T-helper 2 cell treated with Interferon-gamma antibody and Interleukin-4, amounts not matched to agents 5 μg/mL and 100 μg/mL, for 36 hours (primary cell): Measurements from ENCODE around the gene HMCES.

ENCODE experiments used
- DNase-seq: peaks from one replicate; pipeline ENCODE4 v3.0.0; 2021; ENCODE audit warnings: low spot score
- H3K27ac Mint-ChIP-seq: one replicate; pipeline ENCODE4 v1.8.0; 2021; ENCODE audit warnings: mild to moderate bottlenecking, mixed read lengths
- H3K27me3 Mint-ChIP-seq: one replicate; pipeline ENCODE4 v1.8.0; 2021; ENCODE audit warnings: low read depth, mixed read lengths
- H3K36me3 Mint-ChIP-seq: one replicate; pipeline ENCODE4 v1.8.0; 2021; ENCODE audit warnings: low read depth, mixed read lengths
- H3K4me1 Mint-ChIP-seq: one replicate; pipeline ENCODE4 v1.8.0; 2021; ENCODE audit warnings: low read depth, mixed read lengths
- H3K4me3 Mint-ChIP-seq: one replicate; pipeline ENCODE4 v1.8.0; 2022; ENCODE audit warnings: mild to moderate bottlenecking, moderate library complexity, mixed read lengths
- H3K9me3 Mint-ChIP-seq: one replicate; pipeline ENCODE4 v1.8.0; 2021; ENCODE audit warnings: mixed read lengths

Gene HMCES

GRCh38 chr3:129315223-129315997 lies 36.7 kb downstream of the HMCES start:
- no peaks in the 10 kb centered on the region for H3K9me3 Mint-ChIP-seq
- H3K4me1 Mint-ChIP-seq, result peaks cover 25% of the 10 kb centered on the region
- H3K36me3 Mint-ChIP-seq, result peaks cover 7% of the 10 kb centered on the region
- peak overlapping the region; percentile 97 for H3K4me3 Mint-ChIP-seq
- peaks cover 2% of the 10 kb centered on the region for H3K27me3 Mint-ChIP-seq
- DNase-seq, result no peak
- H3K27ac Mint-ChIP-seq, result peak overlapping the region; percentile 97

- no peak for DNase-seq
- Mint-ChIP-seq H3K4me3 (peak overlapping the region; percentile 97), H3K9me3 (no peaks in the 10 kb centered on the region), H3K36me3 (peaks cover 7% of the 10 kb centered on the region), H3K4me1 (peaks cover 25% of the 10 kb centered on the region), H3K27ac (peak overlapping the region; percentile 83), H3K27me3 (peaks cover 2% of the 10 kb centered on the region)
These were observed 37.3 kb downstream of the HMCES start for GRCh38 chr3:129315998-129316247.

- Mint-ChIP-seq H3K27me3 (peaks cover 2% of the 10 kb centered on the region), H3K4me3 (peak overlapping the region; percentile 97), H3K4me1 (peaks cover 25% of the 10 kb centered on the region), H3K27ac (peak overlapping the region; percentile 83), H3K9me3 (no peaks in the 10 kb centered on the region), H3K36me3 (peaks cover 7% of the 10 kb centered on the region)
- peak; percentile 88 for DNase-seq
These were observed 37.8 kb downstream of the HMCES start for GRCh38 chr3:129316248-129317013.

- DNase-seq, result no peak
- H3K4me3 Mint-ChIP-seq, result peak overlapping the region; percentile 31
These were observed 38.5 kb downstream of the HMCES start for GRCh38 chr3:129317014-129317771.

GRCh38 chr3:129317848-129318247 lies 39.2 kb downstream of the HMCES start:
- no peak overlapping the region for H3K27ac Mint-ChIP-seq
- H3K36me3 Mint-ChIP-seq, result peaks cover 4% of the 10 kb centered on the region
- DNase-seq, result no peak
- peaks cover 16% of the 10 kb centered on the region for H3K4me1 Mint-ChIP-seq
- H3K27me3 Mint-ChIP-seq, result peaks cover 2% of the 10 kb centered on the region
- no peak overlapping the region for H3K4me3 Mint-ChIP-seq
- no peaks in the 10 kb centered on the region for H3K9me3 Mint-ChIP-seq

More at GRCh38 chr3:129317014-129317771, 38.5 kb downstream of the HMCES start:
- Mint-ChIP-seq H3K27ac (peak overlapping the region; percentile 14), H3K9me3 (no peaks in the 10 kb centered on the region), H3K27me3 (peaks cover 2% of the 10 kb centered on the region), H3K36me3 (peaks cover 7% of the 10 kb centered on the region), H3K4me1 (peaks cover 21% of the 10 kb centered on the region)

GRCh38 chr3:129318921-129319320 lies 40.3 kb downstream of the HMCES start:
- Mint-ChIP-seq H3K4me1 (peaks cover 8% of the 10 kb centered on the region), H3K4me3 (no peak overlapping the region), H3K9me3 (no peaks in the 10 kb centered on the region), H3K27me3 (peaks cover 2% of the 10 kb centered on the region), H3K36me3 (peaks cover 4% of the 10 kb centered on the region), H3K27ac (no peak overlapping the region)
- no peak for DNase-seq

- Mint-ChIP-seq H3K36me3 (peaks cover 2% of the 10 kb centered on the region), H3K27me3 (peaks cover 2% of the 10 kb centered on the region), H3K4me3 (no peak overlapping the region), H3K9me3 (no peaks in the 10 kb centered on the region), H3K27ac (no peak overlapping the region), H3K4me1 (peaks cover 5% of the 10 kb centered on the region)
- DNase-seq, result no peak
These were observed 41.6 kb downstream of the HMCES start for GRCh38 chr3:129320261-129320660.

GRCh38 chr3:129320825-129321487 lies 42.3 kb downstream of the HMCES start:
- Mint-ChIP-seq H3K36me3 (no peaks in the 10 kb centered on the region), H3K27me3 (no peaks in the 10 kb centered on the region), H3K4me1 (peaks cover 3% of the 10 kb centered on the region), H3K27ac (no peak overlapping the region), H3K4me3 (no peak overlapping the region), H3K9me3 (no peaks in the 10 kb centered on the region)
- DNase-seq, result no peak

GRCh38 chr3:129321887-129322286 lies 43.2 kb downstream of the HMCES start:
- H3K9me3 Mint-ChIP-seq, result no peaks in the 10 kb centered on the region
- no peaks in the 10 kb centered on the region for H3K36me3 Mint-ChIP-seq
- H3K4me1 Mint-ChIP-seq, result peaks cover 3% of the 10 kb centered on the region
- DNase-seq, result no peak
- no peaks in the 10 kb centered on the region for H3K27me3 Mint-ChIP-seq
- H3K4me3 Mint-ChIP-seq, result no peak overlapping the region
- H3K27ac Mint-ChIP-seq, result no peak overlapping the region

GRCh38 chr3:129323651-129324294 lies 45.1 kb downstream of the HMCES start:
- no peak overlapping the region for H3K27ac Mint-ChIP-seq

GRCh38 chr3:129324855-129325254 lies 46.2 kb downstream of the HMCES start:
- no peak overlapping the region for H3K4me3 Mint-ChIP-seq
- no peaks in the 10 kb centered on the region for H3K27me3 Mint-ChIP-seq
- no peak overlapping the region for H3K27ac Mint-ChIP-seq
- no peaks in the 10 kb centered on the region for H3K9me3 Mint-ChIP-seq
- H3K36me3 Mint-ChIP-seq, result no peaks in the 10 kb centered on the region
- no peak for DNase-seq
- H3K4me1 Mint-ChIP-seq, result no peaks in the 10 kb centered on the region

More at GRCh38 chr3:129323651-129324294, 45.1 kb downstream of the HMCES start:
- Mint-ChIP-seq H3K4me1 (no peaks in the 10 kb centered on the region), H3K36me3 (no peaks in the 10 kb centered on the region), H3K27me3 (no peaks in the 10 kb centered on the region), H3K9me3 (no peaks in the 10 kb centered on the region), H3K4me3 (no peak overlapping the region)
- no peak for DNase-seq

GRCh38 chr3:129325383-129325782 lies 46.7 kb downstream of the HMCES start:
- Mint-ChIP-seq H3K9me3 (no peaks in the 10 kb centered on the region), H3K4me3 (no peak overlapping the region), H3K4me1 (no peaks in the 10 kb centered on the region), H3K27me3 (no peaks in the 10 kb centered on the region), H3K27ac (no peak overlapping the region), H3K36me3 (no peaks in the 10 kb centered on the region)
- DNase-seq, result no peak

- Mint-ChIP-seq H3K9me3 (no peaks in the 10 kb centered on the region), H3K27me3 (no peaks in the 10 kb centered on the region), H3K36me3 (no peaks in the 10 kb centered on the region), H3K27ac (no peak overlapping the region), H3K4me1 (no peaks in the 10 kb centered on the region), H3K4me3 (no peak overlapping the region)
- DNase-seq, result no peak
These were observed 47.5 kb downstream of the HMCES start for GRCh38 chr3:129326138-129326537.
